GM19463 (cell line): ENCODE results near the gene GPR42.
"Not testable (repeated sequence)": the region's sequence is repeated elsewhere in the genome, so short reads cannot be mapped to it uniquely, and the experiment has no call there.

Source experiments
- ATAC-seq: cut with Tn5 transposase; IDR thresholded peaks from one replicate; pipeline ENCODE4 v1.9.1; 2021; ENCODE audit warnings: mild to moderate bottlenecking, moderate library complexity; ENCODE audit not compliant: unreplicated experiment

The GPR42 gene

GRCh38 chr19:35362261-35363000 lies 8.4 kb upstream of the GPR42 start:
- no peak for ATAC-seq

DNA sequence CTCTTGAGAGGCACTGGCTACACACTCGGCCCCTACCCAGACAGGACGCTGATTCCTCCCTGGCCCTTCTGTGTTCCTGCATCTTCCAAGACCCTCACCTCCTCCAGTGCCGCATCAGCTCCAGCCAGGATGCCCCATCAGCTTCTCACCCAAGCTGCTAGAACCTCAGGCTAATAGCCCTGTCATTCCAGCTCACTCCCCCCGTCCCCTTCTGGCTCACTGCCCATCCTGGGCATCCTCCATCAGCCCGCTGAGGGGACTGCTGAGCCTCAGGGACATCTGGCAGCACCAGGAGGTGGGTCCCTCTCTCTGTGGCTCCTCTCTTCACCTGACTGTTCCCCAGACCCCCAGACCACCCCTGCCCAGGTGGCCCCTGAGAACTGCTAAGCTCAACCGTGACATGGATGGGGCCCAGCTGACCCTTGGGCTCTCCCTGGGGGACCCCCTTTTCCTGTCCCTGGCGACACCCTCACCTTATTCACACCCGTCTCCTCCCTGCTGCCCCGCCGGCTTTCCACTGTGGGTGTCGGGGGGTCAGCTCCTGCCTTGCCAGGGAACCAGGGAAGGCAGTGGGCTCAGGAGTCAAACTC lies 7.8 kb upstream of the GPR42 start:
- no peak for ATAC-seq

GRCh38 chr19:35363711-35364425 lies 7.0 kb upstream of the GPR42 start:
- ATAC-seq, result no peak

GRCh38 chr19:35365303-35365702 lies 5.6 kb upstream of the GPR42 start:
- no peak for ATAC-seq

DNA sequence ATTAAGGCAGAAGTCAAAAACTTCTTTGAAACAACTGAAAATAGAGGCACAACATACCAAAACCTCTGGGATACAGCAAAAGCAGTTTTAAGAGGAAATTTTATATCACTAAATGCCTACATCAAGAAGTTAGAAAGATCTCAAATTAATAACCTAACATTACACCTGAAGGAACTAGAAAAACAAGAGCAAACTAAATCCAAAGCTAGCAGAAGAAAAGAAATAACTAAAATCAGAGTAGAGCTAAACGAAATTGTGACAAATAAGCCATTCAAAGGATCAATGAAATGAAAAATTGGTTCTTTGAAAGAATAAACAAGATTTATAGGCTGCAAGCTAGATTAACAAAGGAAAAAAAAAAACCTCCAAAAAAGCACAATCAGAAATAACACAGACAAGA lies 2.5 kb upstream of the GPR42 start:
- no peak for ATAC-seq

DNA sequence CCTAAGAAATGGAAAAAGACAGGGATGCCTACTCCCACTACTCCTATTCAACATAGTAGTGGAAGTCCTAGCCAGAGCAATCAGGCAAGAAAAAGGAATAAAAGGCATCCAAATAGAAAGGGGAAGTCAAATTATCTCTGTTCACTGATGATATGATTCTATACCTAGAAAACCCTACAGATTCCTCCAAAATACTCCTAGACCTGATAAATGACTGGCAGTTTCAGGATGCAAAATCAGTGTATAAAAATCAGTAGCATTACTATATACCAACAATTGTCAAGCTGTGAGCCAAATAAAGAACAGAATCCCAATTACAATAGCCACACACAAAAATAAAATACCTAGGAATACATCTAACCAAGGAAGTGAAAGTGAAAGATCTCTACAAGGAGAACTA lies 1.3 kb upstream of the GPR42 start:
- no peak for ATAC-seq

- no peak for ATAC-seq
Observed at GRCh38 chr19:35373492-35373891, 2.6 kb downstream of the GPR42 start.

GRCh38 chr19:35374031-35374430 lies 3.2 kb downstream of the GPR42 start:
- not testable (repeated sequence) for ATAC-seq

DNA sequence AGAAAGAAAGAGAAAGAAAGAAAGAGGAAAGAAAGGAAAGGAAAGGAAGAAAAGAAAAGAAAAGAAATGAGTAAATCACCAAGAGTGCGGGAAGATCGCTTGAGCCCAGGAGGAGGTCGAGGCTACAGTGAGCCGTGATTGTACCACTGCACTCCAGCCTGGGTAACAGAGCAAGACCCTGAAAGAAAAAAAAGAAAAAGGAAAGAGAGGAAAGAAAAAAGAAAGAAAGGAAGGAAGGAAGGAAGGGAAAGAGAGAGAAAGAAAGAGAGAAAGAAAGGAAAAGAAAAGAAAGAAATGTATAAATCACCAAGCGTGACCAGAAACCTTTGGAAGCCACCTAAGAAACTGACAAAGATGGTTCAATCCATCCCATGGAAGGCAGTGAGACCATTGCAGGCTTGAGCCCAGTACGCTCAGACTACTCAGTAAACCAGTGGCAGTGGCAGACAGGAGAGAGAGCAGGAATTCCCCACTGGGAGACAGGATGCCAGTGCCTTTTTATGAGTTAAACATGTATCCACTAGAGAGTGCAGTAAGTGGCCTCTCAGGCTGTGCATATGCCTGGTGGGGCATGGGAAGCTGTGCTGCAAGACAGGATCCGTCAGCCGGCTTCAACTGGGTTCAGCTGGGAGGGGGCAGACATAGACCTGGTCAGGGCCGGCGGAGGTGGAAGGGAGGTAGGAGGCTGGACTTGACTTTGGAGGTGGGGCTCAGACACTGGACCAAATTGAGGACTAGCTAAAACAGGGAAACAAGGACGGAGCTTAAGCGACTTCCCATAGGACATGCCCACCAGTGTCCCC lies 4.8 kb downstream of the GPR42 start:
- no peak for ATAC-seq

DNA sequence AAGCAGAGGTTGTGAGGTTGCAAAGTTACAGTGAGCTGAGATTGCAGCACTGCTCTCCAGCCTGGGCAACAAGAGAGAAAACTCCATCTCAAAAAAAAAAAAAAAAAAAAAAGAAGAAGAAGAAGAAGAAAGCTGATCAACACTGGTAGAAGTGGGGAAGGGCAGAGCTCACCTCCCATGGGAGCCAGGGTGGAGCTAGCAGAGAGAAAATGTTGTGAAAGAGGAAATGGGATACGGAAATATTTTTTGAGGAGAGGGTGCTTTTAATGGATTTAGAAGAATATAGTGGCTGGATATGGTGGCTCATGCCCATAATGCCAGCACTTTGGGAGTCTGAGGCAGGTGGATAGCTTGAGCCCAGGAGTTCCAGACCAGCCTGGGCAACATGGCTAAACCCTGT lies 6.8 kb downstream of the GPR42 start:
- ATAC-seq, result no peak

- no peak for ATAC-seq
Observed at GRCh38 chr19:35378356-35378755, 7.5 kb downstream of the GPR42 start.

DNA sequence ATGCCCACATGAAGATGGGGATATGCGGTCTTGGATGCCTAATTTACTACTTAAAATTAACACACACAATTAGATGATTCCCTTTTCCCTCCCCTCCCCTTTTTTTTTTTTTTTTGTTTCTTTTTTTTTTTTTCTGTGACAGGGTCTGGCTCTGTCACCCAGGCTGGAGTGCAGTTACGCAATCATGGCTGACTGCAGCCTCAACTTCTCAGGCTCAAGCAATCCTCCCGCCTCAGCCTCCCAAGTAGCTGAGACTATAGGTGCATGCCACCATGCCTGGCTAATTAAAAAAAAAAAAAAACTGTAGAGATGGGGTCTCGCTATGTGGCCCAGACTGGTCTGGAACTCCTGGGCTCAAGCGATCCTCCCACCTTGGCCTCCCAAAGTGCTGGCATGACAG lies 8.7 kb downstream of the GPR42 start:
- ATAC-seq, result not testable (repeated sequence)

GRCh38 chr19:35379992-35380391 lies 9.1 kb downstream of the GPR42 start:
- ATAC-seq, result no peak

DNA sequence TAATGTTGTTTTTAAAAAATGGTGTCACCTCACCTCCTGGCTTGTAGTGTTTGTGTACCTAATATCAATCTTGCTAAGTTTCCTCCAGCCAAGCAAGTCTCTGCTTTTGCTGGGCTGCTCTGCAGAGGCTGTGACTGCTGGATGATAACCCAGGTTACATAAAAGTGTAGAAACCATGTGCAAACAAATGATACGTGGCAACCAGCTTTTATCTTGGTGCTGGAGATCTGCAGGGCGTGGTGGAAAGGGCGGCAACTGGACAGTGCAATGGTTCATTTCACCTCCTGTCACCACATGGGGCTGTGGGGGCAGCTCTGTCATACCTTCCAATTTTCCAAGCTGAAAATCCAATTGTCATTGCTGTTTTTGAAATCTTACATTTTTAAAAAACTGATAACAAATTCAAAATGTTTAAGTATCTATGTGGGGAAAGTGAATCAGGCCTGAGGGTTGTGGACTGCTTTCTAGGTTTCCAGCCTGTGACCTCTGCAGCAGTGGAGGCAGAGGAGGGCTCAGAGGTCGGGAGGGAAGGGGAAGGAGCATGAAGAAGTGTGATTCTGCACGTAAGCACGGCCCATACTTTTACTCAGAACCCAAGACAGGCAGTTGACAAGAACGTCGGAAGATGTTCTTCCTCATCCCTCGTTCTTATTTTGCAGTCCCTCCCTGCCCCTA lies 9.7 kb downstream of the GPR42 start:
- no peak for ATAC-seq

DNA sequence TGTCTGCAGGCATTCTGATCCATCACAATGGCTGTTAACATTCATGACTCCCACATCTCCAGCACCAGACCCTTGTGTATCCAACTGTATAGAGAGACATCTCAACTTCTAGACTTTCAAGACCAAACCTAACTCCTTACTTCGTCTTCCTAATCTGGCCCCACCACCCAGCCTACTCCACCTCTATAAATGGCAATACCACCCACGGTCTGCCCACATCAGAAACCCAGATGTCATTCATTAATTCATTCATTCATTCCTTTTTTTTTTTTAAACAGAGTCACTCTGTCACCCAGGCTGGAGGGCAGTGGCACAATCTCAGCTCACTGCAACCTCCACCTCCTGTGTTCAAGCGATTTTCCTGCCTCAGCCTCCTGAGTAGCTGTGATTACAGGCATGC lies 10.4 kb downstream of the GPR42 start:
- ATAC-seq, result no peak

- ATAC-seq, result no peak
Observed at GRCh38 chr19:35381926-35382325, 11.1 kb downstream of the GPR42 start.

- ATAC-seq, result no peak
Observed at GRCh38 chr19:35383536-35383935, 12.7 kb downstream of the GPR42 start.

- no peak for ATAC-seq
Observed at GRCh38 chr19:35388277-35389054, 17.6 kb downstream of the GPR42 start.

DNA sequence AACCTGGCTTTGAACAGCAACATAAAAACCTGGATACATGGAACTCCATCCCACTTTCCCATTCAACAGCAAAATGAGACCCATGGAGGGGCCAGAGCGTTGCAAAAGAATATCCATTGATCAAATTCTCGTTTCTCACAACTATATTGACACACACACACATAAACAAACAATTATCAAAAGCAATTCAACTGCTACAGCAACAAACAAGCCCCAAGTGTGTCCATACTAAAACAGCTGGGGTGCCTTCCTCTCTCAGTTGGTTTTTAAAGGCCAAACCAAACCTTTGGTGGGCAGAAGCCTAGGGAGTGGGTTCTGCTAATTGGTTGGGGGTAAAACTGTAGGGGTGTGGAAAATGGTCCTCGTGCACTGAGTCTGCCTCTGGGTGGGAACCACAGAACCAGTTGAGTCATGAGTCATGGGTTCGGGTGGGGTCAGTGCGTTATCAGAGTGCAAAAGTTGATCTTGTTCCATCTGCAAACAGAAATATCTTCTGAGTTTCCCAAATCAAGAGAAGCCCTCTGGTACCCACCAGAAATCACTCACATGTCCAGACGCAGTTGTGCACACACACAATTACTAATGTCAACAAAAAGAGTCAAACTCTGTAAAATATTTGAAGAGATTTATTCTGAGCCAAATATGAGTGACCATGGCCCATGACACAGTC lies 18.5 kb downstream of the GPR42 start:
- ATAC-seq, result no peak
